Heart left ventricle (tissue), 16 donors: Measurements from ENCODE around the gene BUB1B. TPM values are rescaled to one million over a fixed set of nuclear protein-coding genes. Genes with fewer than 3 reads are reported as not detected.

Experiments used
- ATAC-seq, 4 donors: fragments of 200-7000 bp; cut with Tn5 transposase; one replicate each; pipeline ENCODE4 v1.9.1; 2020 to 2022; ENCODE audit warnings: moderate library complexity in 4 of 4, mild to moderate bottlenecking in 3 of 4, moderate number of reproducible peaks in 1 of 4
- DNase-seq, 5 donors: peaks; one replicate each; pipeline ENCODE4 v3.0.0-alpha.2; 2020
- H3K27ac ChIP-seq, 12 donors: fragments of 200-600 bp; sonication (generic) in 4 of 12; one replicate each; pipeline versions ENCODE4 v1.5.0 to v1.8.0; 2016 to 2022; ENCODE audit warnings: mild to moderate bottlenecking in 2 of 12
- H3K27me3 ChIP-seq, 9 donors: fragments of 200-600 bp; sonication (generic) in 2 of 9; one replicate each; pipeline versions ENCODE4 v1.5.1 to v1.8.0; 2016 to 2022; ENCODE audit warnings: mild to moderate bottlenecking in 3 of 9
- H3K36me3 ChIP-seq, 9 donors: fragments of 200-600 bp; sonication (generic) in 2 of 9; one replicate each; pipeline versions ENCODE4 v1.5.0 to v1.8.0; 2018 to 2022; ENCODE audit warnings: mild to moderate bottlenecking in 2 of 9
- H3K4me1 ChIP-seq, 12 donors: fragments of 200-600 bp; sonication (generic) in 4 of 12; one replicate each; pipeline versions ENCODE4 v1.5.0 to v1.8.0; 2016 to 2022; ENCODE audit warnings: mild to moderate bottlenecking in 3 of 12
- H3K4me3 ChIP-seq, 12 donors: fragments of 200-600 bp; sonication (generic) in 4 of 12; one replicate each; pipeline versions ENCODE4 v1.5.0 to v1.8.0; 2017 to 2022; ENCODE audit warnings: mild to moderate bottlenecking in 9 of 12, moderate library complexity in 4 of 12
- H3K9me3 ChIP-seq, 12 donors: fragments of 200-600 bp; sonication (generic) in 4 of 12; one replicate each; pipeline versions ENCODE4 v1.5.0 to v1.8.0; 2016 to 2022; ENCODE audit warnings: mild to moderate bottlenecking in 1 of 12
- POLR2A ChIP-seq, 2 donors: fragments of 450-650 bp; IDR thresholded peaks; one replicate each; pipeline ENCODE4 v1.6.1; 2017; ENCODE audit warnings: antibody characterized with exemption in 2 of 2, mild to moderate bottlenecking in 2 of 2, moderate library complexity in 2 of 2
- WGBS, 4 donors: extraction: QIAGEN DNeasy Blood & Tissue Kit in 2 of 4; methylation state at CpG; one replicate each; pipeline versions ENCODE4 v1.1.5 to v1.1.7; 2013 to 2018; 5-methylcytosine and 5-hydroxymethylcytosine counted together
- intact Hi-C, 10 donors: fragments of 100-400 bp; cut with DNase I; formaldehyde crosslinking; loops; one replicate each; pipeline versions ENCODE4 v1.11.1 to v1.14.2; 2022
- polyA plus RNA-seq, 2 donors: library from polyadenylated mRNA; stranded (reverse); fragments of 200-250 nt; gene quantifications; one replicate each; pipeline ENCODE4 v1.2.3, GENCODE V29; 2013
- total RNA-seq, 9 donors: library from RNA; depleted of rRNA in 2 of 9; stranded (reverse); fragments of >200 nt in 2 of 9; fragmentation: NEBNext Ultra II Directional in 3 of 9; extraction: Animal tissue kit (Norgen Biotek cat#: 25700) in 3 of 9; gene quantifications; one replicate each; pipeline versions ENCODE4 v1.1.0 to v1.2.4, GENCODE V29; 2016 to 2023
- TF ChIP-seq, protein P1 (sequence below), 12 donors: fragments of 200-600 bp; sonication (generic) in 4 of 12; IDR thresholded peaks; one replicate each; pipeline versions ENCODE4 v1.5.0 to v1.8.0; 2018 to 2022; ENCODE audit warnings: antibody characterized with exemption in 12 of 12, mild to moderate bottlenecking in 5 of 12
- donor health status: ischemic (EF 13 %, LVEDD 7.1; RV severe dilation, severe dysfunction).
- donor health status: healthy with polysubstance abuse.
- donor health status: DM: no; HTN: yes; CAD: no.
- donor health status: DM: no; HTN: no; CAD: no.
- donor health status: ischemic (EF 25% LVEDD 6.9; RV normal size, moderate dysfunction).
- donor health status: ischemic (EF 25% LVEDD 5.7; RV mildly dilated, moderate dysfunction).
- donor health status: healthy.
- donor health status: DM: yes; HTN: yes; CAD: no.
- donor health status: ischemic (EF 35%, LVEDD 5.7; RV mildly dilated, moderate dysfunction).
- donor health status: nonischemic (EF 11% LVEDD 7.7; RV severe dilation, severe dysfunction).
- donor health status: DM: yes; HTN: yes; CAD: no.
- donor health status: PGD.
- donor health status: ischemic (EF 29% LVEDD 5.4; RV normal size, mild dysfunction).
- donor health status: nonischemic (EF 23%, LVEDD 6.1; RV moderate dilation, normal function).

Gene BUB1B
- total and polyA plus RNA-seq, 11 donors, result 0.11 to 6.4 (median 0.76) TPM; not detected in 1

GRCh38 chr15:40252438-40253166, 91.7 kb downstream of the BUB1B start:
- DNase-seq, result peak in 2 of 5 donors; percentile 49 to 67

DNA sequence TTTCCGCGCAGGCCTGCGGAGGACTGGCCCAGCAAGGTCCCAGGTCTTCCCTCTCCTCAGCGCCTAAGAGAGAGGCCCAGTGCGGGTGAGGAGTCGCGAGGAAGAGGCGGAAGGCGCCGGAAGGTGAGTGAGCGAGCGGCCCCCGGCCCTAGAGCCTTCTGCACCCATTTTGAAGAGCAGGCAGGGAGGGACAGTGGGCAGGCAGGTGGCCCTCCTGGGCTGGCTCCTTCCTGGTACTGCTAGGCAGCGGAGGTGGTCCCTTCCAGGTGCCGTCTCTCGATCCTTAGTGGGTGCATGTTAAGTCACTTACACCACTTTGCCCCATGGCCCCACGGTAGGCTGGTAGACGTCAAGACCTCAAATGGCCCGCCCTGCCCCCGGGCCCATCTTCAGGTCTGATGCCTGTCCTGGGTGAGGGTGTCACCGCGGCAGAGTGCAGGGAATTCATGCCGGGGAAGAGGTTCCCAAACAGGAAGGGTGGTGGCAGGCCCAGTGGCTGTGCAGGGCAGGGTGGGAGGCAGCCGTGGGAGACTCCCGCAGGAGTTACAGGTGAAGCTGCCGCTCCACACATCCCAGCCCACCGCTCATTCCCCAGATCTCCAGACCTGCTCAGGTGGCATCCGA, 92.4 kb downstream of the BUB1B start:
- TF ChIP-seq POLR2A (IDR thresholded peaks at IDR 0.05), result no peak
- TF ChIP-seq, protein P1, sequence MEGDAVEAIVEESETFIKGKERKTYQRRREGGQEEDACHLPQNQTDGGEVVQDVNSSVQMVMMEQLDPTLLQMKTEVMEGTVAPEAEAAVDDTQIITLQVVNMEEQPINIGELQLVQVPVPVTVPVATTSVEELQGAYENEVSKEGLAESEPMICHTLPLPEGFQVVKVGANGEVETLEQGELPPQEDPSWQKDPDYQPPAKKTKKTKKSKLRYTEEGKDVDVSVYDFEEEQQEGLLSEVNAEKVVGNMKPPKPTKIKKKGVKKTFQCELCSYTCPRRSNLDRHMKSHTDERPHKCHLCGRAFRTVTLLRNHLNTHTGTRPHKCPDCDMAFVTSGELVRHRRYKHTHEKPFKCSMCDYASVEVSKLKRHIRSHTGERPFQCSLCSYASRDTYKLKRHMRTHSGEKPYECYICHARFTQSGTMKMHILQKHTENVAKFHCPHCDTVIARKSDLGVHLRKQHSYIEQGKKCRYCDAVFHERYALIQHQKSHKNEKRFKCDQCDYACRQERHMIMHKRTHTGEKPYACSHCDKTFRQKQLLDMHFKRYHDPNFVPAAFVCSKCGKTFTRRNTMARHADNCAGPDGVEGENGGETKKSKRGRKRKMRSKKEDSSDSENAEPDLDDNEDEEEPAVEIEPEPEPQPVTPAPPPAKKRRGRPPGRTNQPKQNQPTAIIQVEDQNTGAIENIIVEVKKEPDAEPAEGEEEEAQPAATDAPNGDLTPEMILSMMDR (IDR thresholded peaks at IDR 0.05), result no peak
- H3K9me3 ChIP-seq, result no peaks in the 10 kb centered on the region
- H3K27ac ChIP-seq, result peak overlapping the region in 5 of 12 donors; percentile 8 to 57 (median 13)
- H3K4me3 ChIP-seq, result peak overlapping the region; percentile 28 to 71 (median 56)
- H3K36me3 ChIP-seq, result no peaks in the 10 kb centered on the region
- intact Hi-C loops, result no loop called here
- 37 to 67% (median 52%) methylated on average over 14 to 28 of the region's 28 CpGs for WGBS, 4 donors
- ATAC-seq, result peak in 2 of 4 donors; percentile 18 to 31
- DNase-seq, result peak in 1 of 5 donors; percentile 62
- H3K4me1 ChIP-seq, result peaks cover 0 to 36% (median 17%) of the 10 kb centered on the region in 12 donors
- H3K27me3 ChIP-seq, result peaks cover 0 to 33% (median 3%) of the 10 kb centered on the region in 9 donors

More at GRCh38 chr15:40252438-40253166, 91.7 kb downstream of the BUB1B start:
- Histone ChIP-seq H3K9me3 (no peaks in the 10 kb centered on the region), H3K4me3 (peak overlapping the region; percentile 28 to 71 (median 56)), H3K4me1 (peaks cover 0 to 36% (median 17%) of the 10 kb centered on the region in 12 donors), H3K27me3 (peaks cover 0 to 33% (median 3%) of the 10 kb centered on the region in 9 donors), H3K27ac (peak overlapping the region in 6 of 12 donors; percentile 8 to 64 (median 32)), H3K36me3 (no peaks in the 10 kb centered on the region)
- intact Hi-C loops, result no loop called here
- no peak for TF ChIP-seq POLR2A (IDR thresholded peaks at IDR 0.05)
- TF ChIP-seq, protein P1 (IDR thresholded peaks at IDR 0.05), result peak in 2 of 12 donors; percentile 13 to 15
- WGBS, 4 donors, result 3 to 6% (median 4%) methylated on average over 23 to 82 of the region's 82 CpGs
- ATAC-seq, result peak in 3 of 4 donors; percentile 13 to 66 (median 50)

DNA sequence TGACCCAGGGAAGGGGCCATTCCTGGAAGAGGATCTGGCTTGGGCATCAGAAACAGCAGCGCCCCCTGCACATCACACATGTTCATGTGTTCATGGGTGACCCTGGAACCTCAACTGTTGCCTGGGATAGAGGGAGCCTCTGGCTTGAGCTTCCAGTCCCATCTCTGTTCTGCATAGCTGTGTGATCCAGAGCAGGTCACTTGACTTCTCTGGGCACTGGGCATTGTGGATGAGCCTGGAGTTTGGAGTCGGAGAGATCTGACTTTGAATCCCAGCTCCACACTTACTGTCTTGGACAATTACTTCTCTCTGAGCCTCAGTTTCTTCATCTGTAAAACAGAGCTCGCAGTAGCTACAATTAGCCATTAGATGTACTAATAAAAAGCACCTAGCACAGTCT, 93.6 kb downstream of the BUB1B start:
- intact Hi-C loops, result no loop called here
- ATAC-seq, result no peak
- TF ChIP-seq POLR2A (IDR thresholded peaks at IDR 0.05), result no peak
- TF ChIP-seq, protein P1 (IDR thresholded peaks at IDR 0.05), result no peak
- Histone ChIP-seq H3K4me1 (peaks cover 0 to 36% (median 17%) of the 10 kb centered on the region in 12 donors), H3K27me3 (peaks cover 0 to 33% (median 3%) of the 10 kb centered on the region in 9 donors), H3K9me3 (no peaks in the 10 kb centered on the region), H3K27ac (no peak overlapping the region), H3K36me3 (no peaks in the 10 kb centered on the region), H3K4me3 (no peak overlapping the region)
- peak in 1 of 5 donors; percentile 18 for DNase-seq
- 97 to 99% (median 98%) methylated on average over 3 of the region's 3 CpGs for WGBS, 4 donors

GRCh38 chr15:40255033-40255432, 94.2 kb downstream of the BUB1B start:
- ATAC-seq (no peak), DNase-seq (peak in 1 of 5 donors; percentile 20)

More at GRCh38 chr15:40255033-40255432, 94.2 kb downstream of the BUB1B start:
- no peak overlapping the region for H3K4me3 ChIP-seq
- 82 to 94% (median 89%) methylated on average over 4 of the region's 4 CpGs for WGBS, 4 donors
- H3K4me1 ChIP-seq, result peaks cover 0 to 31% (median 16%) of the 10 kb centered on the region in 12 donors
- H3K36me3 ChIP-seq, result no peaks in the 10 kb centered on the region
- H3K9me3 ChIP-seq, result no peaks in the 10 kb centered on the region
- intact Hi-C loops, result no loop called here
- no peak for TF ChIP-seq POLR2A (IDR thresholded peaks at IDR 0.05)
- TF ChIP-seq, protein P1 (IDR thresholded peaks at IDR 0.05), result no peak
- peaks cover 0 to 33% (median 3%) of the 10 kb centered on the region in 9 donors for H3K27me3 ChIP-seq
- H3K27ac ChIP-seq, result no peak overlapping the region
